ENCODE data around the gene LGALS16.

The LGALS16 gene

DNA sequence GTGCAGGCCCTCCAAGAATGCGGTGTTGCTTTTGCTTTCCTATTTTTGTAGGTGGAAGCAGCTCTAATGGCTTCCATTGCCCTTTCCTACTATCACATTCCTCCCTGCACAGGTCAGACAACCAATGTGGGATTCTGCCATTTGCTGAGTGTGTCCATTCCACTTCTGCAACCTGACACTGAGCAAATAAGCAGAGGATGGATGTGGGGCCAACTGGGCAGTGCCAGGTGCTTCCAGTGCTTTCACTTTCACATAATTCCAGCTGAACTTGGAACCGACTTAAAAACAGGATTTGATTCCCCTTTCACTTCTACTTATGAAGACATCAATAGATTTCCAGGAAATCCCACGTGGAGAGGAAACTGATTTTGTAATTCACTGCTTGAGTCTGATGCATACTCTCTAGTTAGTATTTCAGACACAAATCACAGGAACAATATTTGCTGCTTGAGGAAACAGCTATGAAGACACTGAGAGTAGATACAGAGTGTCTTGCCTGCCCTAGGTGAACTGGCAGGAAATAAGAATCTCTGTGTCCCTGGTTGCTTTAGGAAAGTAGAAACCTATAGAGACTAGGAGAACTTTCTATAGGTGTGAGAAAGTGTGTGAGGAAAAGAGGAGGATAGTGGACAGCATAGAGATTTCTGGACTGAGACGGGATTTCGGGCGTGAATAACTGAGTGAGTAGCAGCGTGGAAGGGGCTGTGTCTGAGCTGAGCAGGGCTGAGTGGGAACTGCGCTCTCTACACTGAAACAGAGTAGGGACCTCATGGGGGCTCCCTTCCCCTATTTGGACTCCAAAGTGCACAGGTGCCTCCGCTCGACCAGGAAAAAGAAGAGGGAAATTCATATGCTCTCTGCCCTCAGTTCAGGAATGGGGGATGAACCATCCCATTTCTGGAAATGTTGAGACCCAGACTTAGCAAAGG lies 22.5 kb downstream of the LGALS16 start:
- TF ChIP-seq SIN3A (IDR thresholded peaks at IDR 0.05; ENCODE audit: borderline replicate concordance, insufficient read depth, low read length) (no peak), POLR2AphosphoS5 (IDR thresholded peaks at IDR 0.05; ENCODE audit: low read depth, low read length) (no peak)
- TF ChIP-seq, protein P1, sequence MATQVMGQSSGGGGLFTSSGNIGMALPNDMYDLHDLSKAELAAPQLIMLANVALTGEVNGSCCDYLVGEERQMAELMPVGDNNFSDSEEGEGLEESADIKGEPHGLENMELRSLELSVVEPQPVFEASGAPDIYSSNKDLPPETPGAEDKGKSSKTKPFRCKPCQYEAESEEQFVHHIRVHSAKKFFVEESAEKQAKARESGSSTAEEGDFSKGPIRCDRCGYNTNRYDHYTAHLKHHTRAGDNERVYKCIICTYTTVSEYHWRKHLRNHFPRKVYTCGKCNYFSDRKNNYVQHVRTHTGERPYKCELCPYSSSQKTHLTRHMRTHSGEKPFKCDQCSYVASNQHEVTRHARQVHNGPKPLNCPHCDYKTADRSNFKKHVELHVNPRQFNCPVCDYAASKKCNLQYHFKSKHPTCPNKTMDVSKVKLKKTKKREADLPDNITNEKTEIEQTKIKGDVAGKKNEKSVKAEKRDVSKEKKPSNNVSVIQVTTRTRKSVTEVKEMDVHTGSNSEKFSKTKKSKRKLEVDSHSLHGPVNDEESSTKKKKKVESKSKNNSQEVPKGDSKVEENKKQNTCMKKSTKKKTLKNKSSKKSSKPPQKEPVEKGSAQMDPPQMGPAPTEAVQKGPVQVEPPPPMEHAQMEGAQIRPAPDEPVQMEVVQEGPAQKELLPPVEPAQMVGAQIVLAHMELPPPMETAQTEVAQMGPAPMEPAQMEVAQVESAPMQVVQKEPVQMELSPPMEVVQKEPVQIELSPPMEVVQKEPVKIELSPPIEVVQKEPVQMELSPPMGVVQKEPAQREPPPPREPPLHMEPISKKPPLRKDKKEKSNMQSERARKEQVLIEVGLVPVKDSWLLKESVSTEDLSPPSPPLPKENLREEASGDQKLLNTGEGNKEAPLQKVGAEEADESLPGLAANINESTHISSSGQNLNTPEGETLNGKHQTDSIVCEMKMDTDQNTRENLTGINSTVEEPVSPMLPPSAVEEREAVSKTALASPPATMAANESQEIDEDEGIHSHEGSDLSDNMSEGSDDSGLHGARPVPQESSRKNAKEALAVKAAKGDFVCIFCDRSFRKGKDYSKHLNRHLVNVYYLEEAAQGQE (IDR thresholded peaks at IDR 0.05; ENCODE audit: insufficient read depth in 1 of 2, low read depth in 2 of 2, low read length in 2 of 2), result no peak

DNA sequence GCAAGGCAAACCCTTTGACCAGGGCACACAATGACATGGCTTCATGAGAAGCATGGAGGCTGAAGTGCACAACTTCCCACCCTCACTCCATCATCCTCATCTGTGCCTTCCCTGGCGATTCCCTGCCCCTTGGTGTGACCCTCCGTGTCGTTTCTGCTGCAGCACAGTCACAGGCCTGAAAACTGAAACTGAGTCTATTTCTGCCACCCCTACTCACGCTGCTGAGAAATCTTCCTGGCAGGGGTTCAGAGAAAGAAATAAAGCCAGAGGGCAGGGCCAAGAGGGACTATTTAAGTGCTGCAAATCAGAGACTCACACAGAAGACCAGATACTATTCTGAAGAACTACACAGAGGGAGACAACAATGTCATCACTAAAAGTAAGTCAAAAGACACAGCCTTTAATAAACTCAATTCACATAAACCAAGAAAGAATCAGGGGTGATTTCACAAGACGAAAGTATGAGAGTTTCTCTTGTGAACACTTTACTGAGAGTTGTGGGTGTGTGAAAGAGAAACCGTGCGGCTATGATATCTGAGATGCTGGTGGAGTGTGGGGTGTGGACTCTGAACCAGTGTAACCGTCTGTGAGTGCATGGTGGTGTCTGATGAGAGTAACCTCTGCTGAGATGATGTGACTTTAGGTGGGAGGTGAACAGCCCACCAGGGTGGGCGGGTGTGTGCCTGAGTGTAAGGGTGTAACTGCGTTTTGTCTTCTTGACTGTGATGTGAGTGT lies 23.5 kb downstream of the LGALS16 start:
- TF ChIP-seq, protein P1 (IDR thresholded peaks at IDR 0.05; ENCODE audit: insufficient read depth in 1 of 2, low read depth in 2 of 2, low read length in 2 of 2), result no peak
- TF ChIP-seq TAF1 (IDR thresholded peaks at IDR 0.05; ENCODE audit: borderline replicate concordance, insufficient read depth, low read length) (no peak), POLR2AphosphoS5 (IDR thresholded peaks at IDR 0.05; ENCODE audit: low read depth, low read length) (no peak), SIN3A (IDR thresholded peaks at IDR 0.05; ENCODE audit: borderline replicate concordance, insufficient read depth, low read length) (no peak), FOXP2 (optimal IDR thresholded peaks at IDR 0.05; ENCODE audit: borderline replicate concordance, extremely low read depth, extremely low read length, insufficient read depth) (no peak)

DNA sequence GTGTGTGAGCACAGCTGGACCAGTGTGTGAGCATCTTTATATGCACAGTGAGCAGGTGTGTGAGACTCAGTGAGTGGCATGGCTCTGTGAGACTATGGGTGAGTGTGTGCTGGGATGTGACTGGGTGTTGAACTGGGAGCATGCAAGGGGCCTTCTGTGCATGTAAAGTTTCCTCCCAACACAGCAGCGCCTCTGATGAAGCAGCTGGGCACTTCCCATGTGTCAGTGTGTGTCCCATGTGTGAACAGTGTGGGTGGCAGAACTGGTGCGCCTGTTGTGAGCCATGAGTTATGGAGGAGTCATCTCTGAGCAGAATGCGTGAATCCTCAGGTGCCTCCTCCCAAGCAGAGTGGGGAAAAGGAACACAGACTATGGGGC lies 24.1 kb downstream of the LGALS16 start:
- TF ChIP-seq FOXP2 (optimal IDR thresholded peaks at IDR 0.05; ENCODE audit: borderline replicate concordance, extremely low read depth, extremely low read length, insufficient read depth), result no peak
- no peak for TF ChIP-seq TAF1 (IDR thresholded peaks at IDR 0.05; ENCODE audit: borderline replicate concordance, insufficient read depth, low read length)
- TF ChIP-seq POLR2AphosphoS5 (IDR thresholded peaks at IDR 0.05; ENCODE audit: low read depth, low read length), result no peak
- TF ChIP-seq, protein P1 (IDR thresholded peaks at IDR 0.05; ENCODE audit: insufficient read depth in 1 of 2, low read depth in 2 of 2, low read length in 2 of 2), result no peak
- no peak for TF ChIP-seq SIN3A (IDR thresholded peaks at IDR 0.05; ENCODE audit: borderline replicate concordance, insufficient read depth, low read length)

DNA sequence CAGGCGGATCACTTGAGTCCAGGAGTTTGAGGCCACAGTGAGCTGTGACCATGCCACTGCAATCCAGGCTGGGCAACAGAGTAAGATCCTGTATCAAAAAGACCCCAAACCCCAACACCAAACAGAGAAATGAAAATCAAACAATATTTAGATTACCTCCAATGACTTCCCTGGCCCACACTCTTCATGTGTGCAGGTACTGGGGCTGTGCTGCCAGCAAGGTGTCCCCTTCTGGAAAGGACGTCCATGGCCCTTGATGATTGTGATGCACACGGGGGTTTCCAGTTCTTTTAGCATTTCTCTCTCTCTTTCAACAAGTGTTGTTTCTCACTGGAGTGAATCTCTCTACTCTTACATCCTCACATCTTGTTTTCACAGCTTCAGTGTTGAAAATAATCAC lies 24.9 kb downstream of the LGALS16 start:
- no peak for TF ChIP-seq SIN3A (IDR thresholded peaks at IDR 0.05; ENCODE audit: borderline replicate concordance, insufficient read depth, low read length)

DNA sequence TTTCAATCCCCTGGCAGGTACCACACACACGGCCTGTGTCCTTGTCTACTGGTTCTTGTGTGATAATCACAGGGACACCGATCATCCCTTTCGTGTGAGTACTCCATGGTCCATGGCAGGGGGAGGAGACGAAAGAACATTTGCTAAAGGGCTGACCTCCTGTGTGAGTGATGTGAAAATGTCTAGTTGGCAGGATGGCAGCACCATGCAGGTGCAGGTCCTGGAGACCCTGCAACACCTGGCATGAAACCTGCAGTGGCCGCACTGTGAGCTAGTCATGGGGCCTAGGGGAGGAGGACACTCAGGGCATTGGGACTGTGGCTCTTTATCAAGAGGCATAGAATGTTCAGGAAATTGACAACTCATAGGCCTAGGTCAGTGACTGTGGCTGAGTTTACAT lies 25.7 kb downstream of the LGALS16 start:
- TF ChIP-seq, protein P1 (IDR thresholded peaks at IDR 0.05; ENCODE audit: insufficient read depth in 1 of 2, low read depth in 2 of 2, low read length in 2 of 2), result no peak
- TF ChIP-seq FOXP2 (optimal IDR thresholded peaks at IDR 0.05; ENCODE audit: borderline replicate concordance, extremely low read depth, extremely low read length, insufficient read depth) (no peak), SIN3A (IDR thresholded peaks at IDR 0.05; ENCODE audit: borderline replicate concordance, insufficient read depth, low read length) (no peak), POLR2AphosphoS5 (IDR thresholded peaks at IDR 0.05; ENCODE audit: low read depth, low read length) (no peak), TAF1 (IDR thresholded peaks at IDR 0.05; ENCODE audit: borderline replicate concordance, insufficient read depth, low read length) (no peak)

Data from PFSK-1 (cell line).